ENCODE results near the gene TMEM107. TPM values are rescaled to one million over a fixed set of nuclear protein-coding genes. Genes with fewer than 3 reads are reported as not detected.

Gene TMEM107
- total RNA-seq, 1 donor = 8.3 TPM

- Histone ChIP-seq H3K4me3 (ENCODE audit: insufficient read depth, low read length) (peak overlapping the region; percentile 46), H3K27ac (ENCODE audit: low read depth, low read length) (no peak overlapping the region), H2AFZ (ENCODE audit: low read length) (peak overlapping the region; percentile 36), H3K27me3 (ENCODE audit: insufficient read depth, low read length) (no peaks in the 10 kb centered on the region), H3K9me3 (ENCODE audit: low read depth, low read length) (no peaks in the 10 kb centered on the region), H3K79me2 (ENCODE audit: insufficient read depth, low read length) (no peaks in the 10 kb centered on the region), H4K20me1 (ENCODE audit: insufficient read depth, low read length) (peaks cover 7% of the 10 kb centered on the region), H3K36me3 (ENCODE audit: insufficient read depth, low read length) (peaks cover 30% of the 10 kb centered on the region), H3K4me2 (ENCODE audit: insufficient read depth, low read length) (peak overlapping the region; percentile 84), H3K4me1 (ENCODE audit: insufficient read depth, low read length) (peaks cover 14% of the 10 kb centered on the region)
- TF ChIP-seq CTCF (IDR thresholded peaks at IDR 0.05; ENCODE audit: extremely low read depth, low read depth, low read length) = no peak
- DNase-seq (ENCODE audit: insufficient read length, low spot score, missing footprints) = no peak
Observed at GRCh38 chr17:8138374-8138671, 37.9 kb downstream of the TMEM107 start.

GRCh38 chr17:8137645-8138373, 38.4 kb downstream of the TMEM107 start:
- no peaks in the 10 kb centered on the region for H3K9me3 ChIP-seq (ENCODE audit: low read depth, low read length)
- H3K79me2 ChIP-seq (ENCODE audit: insufficient read depth, low read length) = no peaks in the 10 kb centered on the region
- peak; percentile 55 for DNase-seq (ENCODE audit: insufficient read length, low spot score, missing footprints)
- H3K36me3 ChIP-seq (ENCODE audit: insufficient read depth, low read length) = peaks cover 28% of the 10 kb centered on the region
- no peak for TF ChIP-seq CTCF (IDR thresholded peaks at IDR 0.05; ENCODE audit: extremely low read depth, low read depth, low read length)
- peak overlapping the region; percentile 84 for H3K4me2 ChIP-seq (ENCODE audit: insufficient read depth, low read length)
- no peaks in the 10 kb centered on the region for H3K27me3 ChIP-seq (ENCODE audit: insufficient read depth, low read length)
- H4K20me1 ChIP-seq (ENCODE audit: insufficient read depth, low read length) = peaks cover 7% of the 10 kb centered on the region
- peaks cover 14% of the 10 kb centered on the region for H3K4me1 ChIP-seq (ENCODE audit: insufficient read depth, low read length)
- H2AFZ ChIP-seq (ENCODE audit: low read length) = peak overlapping the region; percentile 36
- H3K4me3 ChIP-seq (ENCODE audit: insufficient read depth, low read length) = peak overlapping the region; percentile 46
- H3K27ac ChIP-seq (ENCODE audit: low read depth, low read length) = no peak overlapping the region

GRCh38 chr17:8133941-8134340, 42.2 kb downstream of the TMEM107 start:
- no peak for TF ChIP-seq CTCF (IDR thresholded peaks at IDR 0.05; ENCODE audit: extremely low read depth, low read depth, low read length)
- DNase-seq (ENCODE audit: insufficient read length, low spot score, missing footprints) = peak; percentile 23
- no peaks in the 10 kb centered on the region for H3K9me3 ChIP-seq (ENCODE audit: low read depth, low read length)
- H3K4me2 ChIP-seq (ENCODE audit: insufficient read depth, low read length) = no peak overlapping the region
- no peaks in the 10 kb centered on the region for H3K36me3 ChIP-seq (ENCODE audit: insufficient read depth, low read length)
- H3K27me3 ChIP-seq (ENCODE audit: insufficient read depth, low read length) = peaks cover 3% of the 10 kb centered on the region
- peaks cover 9% of the 10 kb centered on the region for H3K4me1 ChIP-seq (ENCODE audit: insufficient read depth, low read length)
- no peak overlapping the region for H3K27ac ChIP-seq (ENCODE audit: low read depth, low read length)
- no peak overlapping the region for H3K4me3 ChIP-seq (ENCODE audit: insufficient read depth, low read length)
- no peak overlapping the region for H2AFZ ChIP-seq (ENCODE audit: low read length)
- no peaks in the 10 kb centered on the region for H4K20me1 ChIP-seq (ENCODE audit: insufficient read depth, low read length)
- H3K79me2 ChIP-seq (ENCODE audit: insufficient read depth, low read length) = no peaks in the 10 kb centered on the region

GRCh38 chr17:8133399-8133798, 42.8 kb downstream of the TMEM107 start:
- H3K27me3 ChIP-seq (ENCODE audit: insufficient read depth, low read length) = peaks cover 3% of the 10 kb centered on the region
- no peaks in the 10 kb centered on the region for H3K36me3 ChIP-seq (ENCODE audit: insufficient read depth, low read length)
- H3K4me1 ChIP-seq (ENCODE audit: insufficient read depth, low read length) = peaks cover 8% of the 10 kb centered on the region
- H3K9me3 ChIP-seq (ENCODE audit: low read depth, low read length) = no peaks in the 10 kb centered on the region
- H3K4me3 ChIP-seq (ENCODE audit: insufficient read depth, low read length) = no peak overlapping the region
- H4K20me1 ChIP-seq (ENCODE audit: insufficient read depth, low read length) = no peaks in the 10 kb centered on the region
- no peak for DNase-seq (ENCODE audit: insufficient read length, low spot score, missing footprints)
- H3K27ac ChIP-seq (ENCODE audit: low read depth, low read length) = no peak overlapping the region
- no peak for TF ChIP-seq CTCF (IDR thresholded peaks at IDR 0.05; ENCODE audit: extremely low read depth, low read depth, low read length)
- no peak overlapping the region for H2AFZ ChIP-seq (ENCODE audit: low read length)
- H3K79me2 ChIP-seq (ENCODE audit: insufficient read depth, low read length) = no peaks in the 10 kb centered on the region
- H3K4me2 ChIP-seq (ENCODE audit: insufficient read depth, low read length) = no peak overlapping the region

Measured in osteoblast (primary cell).